GM23248 (cell line): ENCODE data around the gene PGAP2. TPM values are rescaled to one million over a fixed set of nuclear protein-coding genes. Genes with fewer than 3 reads are reported as not detected.

Source experiments
- DNase-seq: peaks from one replicate; pipeline ENCODE4 v3.0.0-alpha.2; 2015
- H2AFZ ChIP-seq: fragments of 200-600 bp; sonication (generic); 2 replicates; pipeline ENCODE4 v1.6.1; 2016; ENCODE audit warnings: antibody characterized with exemption
- H3F3A ChIP-seq: fragments of 200-600 bp; sonication (generic); 2 replicates; pipeline ENCODE4 v1.6.1; 2016; ENCODE audit warnings: mild to moderate bottlenecking, antibody characterized with exemption, mixed run types; ENCODE audit not compliant: insufficient read depth
- H3K27ac ChIP-seq: fragments of 200-600 bp; sonication (generic); 2 replicates; pipeline ENCODE4 v1.5.1; 2016; ENCODE audit warnings: mild to moderate bottlenecking
- H3K27me3 ChIP-seq: fragments of 200-600 bp; sonication (generic); replicated peaks from 2 replicates; pipeline ENCODE4 v1.6.1; 2016; ENCODE audit warnings: mild to moderate bottlenecking; ENCODE audit not compliant: insufficient read depth
- H3K36me3 ChIP-seq: fragments of 200-600 bp; sonication (generic); 2 replicates; pipeline ENCODE4 v1.6.1; 2016; ENCODE audit warnings: low read depth, mild to moderate bottlenecking
- H3K4me1 ChIP-seq: fragments of 200-600 bp; sonication (generic); 2 replicates; pipeline ENCODE4 v1.6.1; 2016; ENCODE audit warnings: mild to moderate bottlenecking; ENCODE audit not compliant: insufficient read depth
- H3K4me2 ChIP-seq: fragments of 200-600 bp; sonication (generic); one replicate; pipeline ENCODE4 v1.6.1; 2016; ENCODE audit warnings: mild to moderate bottlenecking; ENCODE audit not compliant: unreplicated experiment
- H3K4me3 ChIP-seq: fragments of 200-600 bp; sonication (generic); 2 replicates; pipeline ENCODE4 v1.5.1; 2016; ENCODE audit warnings: mild to moderate bottlenecking
- H3K79me2 ChIP-seq: fragments of 200-600 bp; sonication (generic); 2 replicates; pipeline ENCODE4 v1.6.1; 2016; ENCODE audit warnings: mild to moderate bottlenecking; ENCODE audit not compliant: insufficient read depth
- H3K9ac ChIP-seq: fragments of 200-600 bp; sonication (generic); 2 replicates; pipeline ENCODE4 v1.6.1; 2016; ENCODE audit warnings: mild to moderate bottlenecking
- H3K9me2 ChIP-seq: fragments of 200-600 bp; sonication (generic); 2 replicates; pipeline ENCODE4 v1.6.1; 2016; ENCODE audit warnings: mixed run types, mild to moderate bottlenecking, moderate library complexity; ENCODE audit not compliant: insufficient read depth
- H3K9me3 ChIP-seq: fragments of 200-600 bp; sonication (generic); one replicate; pipeline ENCODE4 v1.6.1; 2017; ENCODE audit warnings: low read depth
- H4K20me1 ChIP-seq: fragments of 200-600 bp; sonication (generic); 2 replicates; pipeline ENCODE4 v1.6.0; 2016; ENCODE audit not compliant: insufficient read depth
- EZH2 ChIP-seq: fragments of 200-600 bp; sonication (generic); IDR thresholded peaks from 2 replicates; pipeline ENCODE4 v1.6.1; 2018; ENCODE audit warnings: antibody characterized with exemption, mild to moderate bottlenecking; ENCODE audit not compliant: insufficient read depth, poor library complexity, severe bottlenecking
- EZH2phosphoT487 ChIP-seq: fragments of 200-600 bp; sonication (generic); IDR thresholded peaks from 2 replicates; pipeline ENCODE4 v1.6.1; 2018; ENCODE audit warnings: antibody characterized with exemption, moderate library complexity, mild to moderate bottlenecking, low read depth; ENCODE audit not compliant: insufficient read depth
- WGBS, 2 experiments: methylation state at CpG; one replicate each; pipeline ENCODE4 v1.1.6; 2015 to 2017; ENCODE audit warnings: low lambda C conversion rate in 2 of 2, low coverage in 1 of 2; ENCODE audit errors: missing lambda C conversion rate in 2 of 2; 5-methylcytosine and 5-hydroxymethylcytosine counted together
- in situ Hi-C: fragments of 300-500 bp; cut with MboI; formaldehyde crosslinking; loops from 2 replicates; pipeline ENCODE4 v1.15.0; 2020
- polyA plus RNA-seq: library from polyadenylated mRNA; unstranded; fragments of >200 nt; fragmentation: Nextera tagmentation; extraction: Ambion mirVana; gene quantifications from 2 replicates; pipeline ENCODE4 v1.2.1, GENCODE V29; 2016
- total RNA-seq: library from RNA; depleted of rRNA; stranded (reverse); fragments of >200 nt; shearing (Covaris generic); gene quantifications from 2 replicates; pipeline ENCODE4 v1.2.3, GENCODE V29; 2014

Gene PGAP2
- total and polyA plus RNA-seq, 2 experiments from 2014 or later = 14.7 to 19.0 TPM

GRCh38 chr11:3815845-3816244 lies 7.5 kb downstream of the PGAP2 start:
- no peak for DNase-seq
- Histone ChIP-seq H4K20me1 (no peaks in the 10 kb centered on the region), H3K4me2 (no peak overlapping the region), H2AFZ (no peak overlapping the region), H3K27ac (no peak overlapping the region), H3K9me3 (no peaks in the 10 kb centered on the region), H3K79me2 (no peaks in the 10 kb centered on the region), H3F3A (no peaks in the 10 kb centered on the region), H3K9me2 (no peaks in the 10 kb centered on the region), H3K36me3 (no peaks in the 10 kb centered on the region), H3K9ac (no peak overlapping the region), H3K27me3 (no peaks in the 10 kb centered on the region), H3K4me3 (no peak overlapping the region), H3K4me1 (no peaks in the 10 kb centered on the region)
- in situ Hi-C loops = loop anchor here (25.0 kb wide), 1 partner anchor 354 kb away; no protein-coding TSS in a partner anchor
- no peak for TF ChIP-seq EZH2
- WGBS, 2 experiments = 83 to 85% methylated on average over 4 of the region's 4 CpGs

GRCh38 chr11:3816673-3817072 lies 8.3 kb downstream of the PGAP2 start:
- no peak for TF ChIP-seq EZH2
- TF ChIP-seq EZH2phosphoT487 = no peak
- H3K79me2 ChIP-seq = no peaks in the 10 kb centered on the region
- no peak overlapping the region for H3K9ac ChIP-seq
- no peak overlapping the region for H3K4me2 ChIP-seq
- no peak overlapping the region for H3K4me3 ChIP-seq
- H3K9me3 ChIP-seq = no peaks in the 10 kb centered on the region
- H4K20me1 ChIP-seq = no peaks in the 10 kb centered on the region
- 95% methylated on average over 2 of the region's 2 CpGs for WGBS, 2 experiments
- H3K27me3 ChIP-seq = no peaks in the 10 kb centered on the region
- H3K36me3 ChIP-seq = no peaks in the 10 kb centered on the region
- no peaks in the 10 kb centered on the region for H3K4me1 ChIP-seq
- in situ Hi-C loops = loop anchor here (25.0 kb wide), 1 partner anchor 354 kb away; no protein-coding TSS in a partner anchor
- no peak for DNase-seq
- no peaks in the 10 kb centered on the region for H3F3A ChIP-seq
- no peak overlapping the region for H2AFZ ChIP-seq
- H3K9me2 ChIP-seq = no peaks in the 10 kb centered on the region
- H3K27ac ChIP-seq = no peak overlapping the region

- 90 to 93% methylated on average over 9 to 10 of the region's 10 CpGs for WGBS, 2 experiments
Measured at GRCh38 chr11:3817181-3817800, 8.9 kb downstream of the PGAP2 start.

DNA sequence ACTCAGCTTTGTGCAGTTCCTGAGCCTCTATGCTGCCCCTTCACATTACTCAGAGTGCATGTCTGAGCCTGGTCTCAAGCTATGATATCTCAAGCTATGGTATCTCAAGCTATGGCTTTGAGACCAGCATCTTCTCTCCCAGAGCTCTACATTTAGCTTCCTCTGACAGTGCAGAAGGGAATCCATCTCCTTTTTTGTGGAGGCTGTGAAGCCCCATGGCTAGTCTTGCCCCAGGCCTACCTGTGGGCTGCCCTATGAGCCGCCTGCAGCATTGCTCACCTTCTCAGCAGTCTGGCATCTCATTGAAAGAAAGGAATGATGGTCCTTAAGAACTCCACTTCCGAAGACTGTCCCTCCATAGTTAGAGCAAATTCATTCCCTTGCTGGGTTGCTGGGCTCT lies 12.6 kb downstream of the PGAP2 start:
- Histone ChIP-seq H2AFZ (no peak overlapping the region), H3K4me1 (no peaks in the 10 kb centered on the region), H3K27me3 (no peaks in the 10 kb centered on the region), H3K4me3 (no peak overlapping the region), H3K79me2 (no peaks in the 10 kb centered on the region), H3K36me3 (peaks cover 2% of the 10 kb centered on the region; the same call in 1 of the 2 replicates), H3F3A (no peaks in the 10 kb centered on the region), H3K9ac (no peak overlapping the region), H3K27ac (no peak overlapping the region), H3K4me2 (no peak overlapping the region), H3K9me2 (no peaks in the 10 kb centered on the region), H3K9me3 (no peaks in the 10 kb centered on the region), H4K20me1 (no peaks in the 10 kb centered on the region)
- in situ Hi-C loops = loop anchor here (25.0 kb wide), 1 partner anchor 359 kb away; no protein-coding TSS in a partner anchor
- TF ChIP-seq EZH2 = no peak
- TF ChIP-seq EZH2phosphoT487 = no peak
- no peak for DNase-seq
- WGBS, 2 experiments = 93% methylated on average over 2 of the region's 2 CpGs

More at GRCh38 chr11:3817181-3817800, 8.9 kb downstream of the PGAP2 start:
- Histone ChIP-seq H3K4me1 (no peaks in the 10 kb centered on the region), H3K4me2 (no peak overlapping the region), H3K79me2 (no peaks in the 10 kb centered on the region), H3F3A (no peaks in the 10 kb centered on the region), H3K27me3 (no peaks in the 10 kb centered on the region), H3K9me3 (no peaks in the 10 kb centered on the region), H2AFZ (no peak overlapping the region), H3K9me2 (no peaks in the 10 kb centered on the region), H3K27ac (no peak overlapping the region), H3K36me3 (no peaks in the 10 kb centered on the region), H3K9ac (no peak overlapping the region), H3K4me3 (no peak overlapping the region), H4K20me1 (no peaks in the 10 kb centered on the region)
- TF ChIP-seq EZH2phosphoT487 = no peak
- TF ChIP-seq EZH2 = no peak
- no peak for DNase-seq
- in situ Hi-C loops = loop anchor here (25.0 kb wide), 1 partner anchor 355 kb away; no protein-coding TSS in a partner anchor

DNA sequence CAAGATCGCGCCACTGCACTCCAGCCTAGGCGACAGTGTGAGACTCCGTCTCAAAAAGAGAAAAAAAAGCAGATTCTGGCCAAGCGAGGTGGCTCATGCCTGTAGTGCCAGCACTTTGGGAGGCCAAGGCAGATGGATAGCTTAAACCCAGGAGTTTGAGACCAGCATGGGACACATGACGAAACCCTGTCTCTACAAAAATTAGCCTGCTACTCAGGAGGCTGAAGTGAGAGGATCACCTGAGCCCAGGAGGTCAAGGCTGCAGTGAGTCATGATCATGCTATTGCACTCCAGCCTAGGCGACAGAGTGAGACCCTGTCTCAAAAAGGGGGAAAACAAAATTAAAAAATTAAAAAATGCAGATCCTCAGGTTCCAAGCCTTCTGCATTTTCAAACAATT lies 14.0 kb downstream of the PGAP2 start:
- Histone ChIP-seq H3K27ac (no peak overlapping the region), H3K36me3 (peaks cover 4% of the 10 kb centered on the region; the same call in 1 of the 2 replicates), H2AFZ (no peak overlapping the region), H3F3A (0 out of 2 replicates have a peak, but pooled peaks cover 3% of the 10 kb centered on the region), H3K27me3 (no peaks in the 10 kb centered on the region), H4K20me1 (no peaks in the 10 kb centered on the region), H3K4me2 (no peak overlapping the region), H3K9ac (no peak overlapping the region), H3K9me3 (no peaks in the 10 kb centered on the region), H3K9me2 (no peaks in the 10 kb centered on the region), H3K4me3 (no peak overlapping the region), H3K79me2 (no peaks in the 10 kb centered on the region), H3K4me1 (no peaks in the 10 kb centered on the region)
- no peak for TF ChIP-seq EZH2phosphoT487
- no peak for TF ChIP-seq EZH2
- DNase-seq = no peak
- in situ Hi-C loops = loop anchor here (25.0 kb wide), 1 partner anchor 360 kb away; no protein-coding TSS in a partner anchor
- WGBS, 2 experiments = 95 to 98% methylated on average over 3 to 7 of the region's 7 CpGs
